B cell (primary cell): ENCODE results near the gene ZFP62. TPM values are rescaled to one million over a fixed set of nuclear protein-coding genes. Genes with fewer than 3 reads are reported as not detected.

Source experiments
- ATAC-seq: fragments of 200-7000 bp; cut with Tn5 transposase; one replicate; pipeline ENCODE4 v1.10.0; 2021; ENCODE audit warnings: low read depth, mild to moderate bottlenecking, moderate number of reproducible peaks, moderate library complexity
- CTCF ChIA-PET: fragments of 350-600 bp; sonication (Branson Sonifier 250); formaldehyde crosslinking; loops from one replicate; lab custom pipeline; 2021; ENCODE audit warnings: antibody characterized with exemption, inconsistent platforms; lab: Charles Lee
- POLR2A ChIA-PET: fragments of 350-600 bp; sonication (Branson Sonifier 250); formaldehyde crosslinking; loops from one replicate; lab custom pipeline; 2021; ENCODE audit warnings: antibody characterized with exemption; lab: Charles Lee
- DNase-seq: peaks from one replicate; pipeline ENCODE4 v3.0.0; 2013
- H2AFZ ChIP-seq: 2 replicates; pipeline ENCODE4 v1.6.1; 2012; ENCODE audit warnings: mild to moderate bottlenecking, low read depth, low read length; ENCODE audit not compliant: insufficient read depth, poor library complexity, severe bottlenecking
- H3K27ac ChIP-seq, 2 donors: 1 replicate in 1 of 2; 2 replicates in 1 of 2; pipeline ENCODE4 v1.5.1; 2012 to 2013; ENCODE audit warnings: low read length in 2 of 2, mild to moderate bottlenecking in 2 of 2, moderate library complexity in 1 of 2
- H3K27me3 ChIP-seq, 4 experiments: fragments of 200-600 bp in 1 of 4; sonication (generic) in 1 of 4; replicated peaks in 1 of 4; 1 replicate in 2 of 4; 2 replicates in 2 of 4; pipeline versions ENCODE4 v1.6.1 to v1.7.0; 2013 to 2016; ENCODE audit warnings: low read length in 3 of 4, mild to moderate bottlenecking in 2 of 4, mixed read lengths in 1 of 4, moderate library complexity in 1 of 4; ENCODE audit not compliant: insufficient read depth in 4 of 4, control insufficient read depth in 3 of 4; ENCODE audit errors: control extremely low read depth in 1 of 4
- H3K36me3 ChIP-seq, 2 experiments: replicated peaks in 1 of 2; 1 replicate in 1 of 2; 2 replicates in 1 of 2; pipeline versions ENCODE4 v1.6.1 to v1.7.1; 2013; ENCODE audit warnings: low read length in 1 of 2; ENCODE audit not compliant: insufficient read depth in 2 of 2, control insufficient read depth in 1 of 2; ENCODE audit errors: control extremely low read depth in 1 of 2, extremely low read depth in 1 of 2
- H3K4me1 ChIP-seq, 2 donors: fragments of 200-600 bp in 1 of 2; sonication (generic) in 1 of 2; 1 replicate in 1 of 2; 2 replicates in 1 of 2; pipeline versions ENCODE4 v1.5.1 to v1.6.1; 2013 to 2017; ENCODE audit warnings: low read length in 2 of 2; ENCODE audit not compliant: control insufficient read depth in 2 of 2, insufficient read depth in 2 of 2
- H3K4me2 ChIP-seq: replicated peaks from 2 replicates; pipeline ENCODE3; 2012; ENCODE audit warnings: mild to moderate bottlenecking, low read depth, low read length; ENCODE audit not compliant: poor library complexity, severe bottlenecking
- H3K4me3 ChIP-seq, 5 experiments: fragments of 200-600 bp in 1 of 5; sonication (generic) in 1 of 5; 1 replicate in 3 of 5; 2 replicates in 2 of 5; pipeline versions ENCODE4 v1.5.1 to v1.7.0; 2011 to 2016; ENCODE audit warnings: low read length in 4 of 5, mild to moderate bottlenecking in 4 of 5, low read depth in 2 of 5, control low read depth in 1 of 5, moderate library complexity in 1 of 5; ENCODE audit not compliant: insufficient read depth in 1 of 5; ENCODE audit errors: control extremely low read depth in 1 of 5, extremely low read depth in 1 of 5
- H3K79me2 ChIP-seq: fragments of 200-600 bp; sonication (generic); one replicate; pipeline ENCODE4 v1.6.0; 2016; ENCODE audit warnings: low read length; ENCODE audit not compliant: control insufficient read depth, insufficient read depth
- H3K9ac ChIP-seq: fragments of 200-600 bp; sonication (generic); 2 replicates; pipeline ENCODE4 v1.6.1; 2017; ENCODE audit warnings: mild to moderate bottlenecking, low read length, moderate library complexity
- H3K9me3 ChIP-seq, 3 donors: one replicate each; pipeline versions ENCODE4 v1.6.1 to v1.7.1; 2013; ENCODE audit warnings: low read length in 2 of 3; ENCODE audit not compliant: control insufficient read depth in 2 of 3, insufficient read depth in 1 of 3; ENCODE audit errors: control extremely low read depth in 1 of 3
- H4K20me1 ChIP-seq: 2 replicates; pipeline ENCODE4 v1.6.0; 2012; ENCODE audit warnings: mild to moderate bottlenecking, low read length; ENCODE audit not compliant: insufficient read depth, control insufficient read depth, poor library complexity, severe bottlenecking
- H3K27ac Mint-ChIP-seq: one replicate; pipeline ENCODE4 v1.8.0; 2021; ENCODE audit warnings: mixed read lengths
- H3K27me3 Mint-ChIP-seq: one replicate; pipeline ENCODE4 v1.8.0; 2021; ENCODE audit warnings: mixed read lengths
- H3K4me1 Mint-ChIP-seq: one replicate; pipeline ENCODE4 v1.8.0; 2021; ENCODE audit warnings: mixed read lengths
- H3K4me3 Mint-ChIP-seq: one replicate; pipeline ENCODE4 v1.8.0; 2021; ENCODE audit warnings: mixed read lengths
- H3K9me3 Mint-ChIP-seq: one replicate; pipeline ENCODE4 v1.8.0; 2022; ENCODE audit warnings: mixed read lengths; ENCODE audit not compliant: insufficient read depth
- EZH2 ChIP-seq: IDR thresholded peaks from 2 replicates; pipeline ENCODE4 v1.6.1; 2012; ENCODE audit warnings: borderline replicate concordance, low read depth, mild to moderate bottlenecking, moderate library complexity, low read length; ENCODE audit not compliant: insufficient read depth, poor library complexity, severe bottlenecking
- WGBS: methylation state at CpG from one replicate; pipeline ENCODE4 v1.1.5; 2013; ENCODE audit warnings: missing lambda C conversion rate; ENCODE audit not compliant: insufficient coverage; 5-methylcytosine and 5-hydroxymethylcytosine counted together
- intact Hi-C: fragments of 100-400 bp; cut with micrococcal nuclease; formaldehyde crosslinking; loops from one replicate; pipeline ENCODE4 v1.10.0; 2022
- polyA plus RNA-seq: library from polyadenylated mRNA; depleted of rRNA; stranded (reverse); fragments of >200 nt; gene quantifications from 2 replicates; pipeline ENCODE4 v1.2.3, GENCODE V29; 2012
- total RNA-seq, 2 donors: library from RNA; stranded (reverse); fragments of 120-200 nt in 1 of 2; gene quantifications; 1 replicate in 1 of 2; 2 replicates in 1 of 2; pipeline versions ENCODE4 v1.2.3 to v1.2.4, GENCODE V29; 2013 to 2022
- TF ChIP-seq, protein P1 (sequence below): fragments of 200-600 bp; IDR thresholded peaks from one replicate; pipeline ENCODE4 v1.8.0; 2022; ENCODE audit warnings: antibody characterized with exemption, mild to moderate bottlenecking

The ZFP62 gene
- total and polyA plus RNA-seq, 2 donors (not counting 1 experiment from before 2014, with no cell fraction given): 19.1 to 61.8 TPM

DNA sequence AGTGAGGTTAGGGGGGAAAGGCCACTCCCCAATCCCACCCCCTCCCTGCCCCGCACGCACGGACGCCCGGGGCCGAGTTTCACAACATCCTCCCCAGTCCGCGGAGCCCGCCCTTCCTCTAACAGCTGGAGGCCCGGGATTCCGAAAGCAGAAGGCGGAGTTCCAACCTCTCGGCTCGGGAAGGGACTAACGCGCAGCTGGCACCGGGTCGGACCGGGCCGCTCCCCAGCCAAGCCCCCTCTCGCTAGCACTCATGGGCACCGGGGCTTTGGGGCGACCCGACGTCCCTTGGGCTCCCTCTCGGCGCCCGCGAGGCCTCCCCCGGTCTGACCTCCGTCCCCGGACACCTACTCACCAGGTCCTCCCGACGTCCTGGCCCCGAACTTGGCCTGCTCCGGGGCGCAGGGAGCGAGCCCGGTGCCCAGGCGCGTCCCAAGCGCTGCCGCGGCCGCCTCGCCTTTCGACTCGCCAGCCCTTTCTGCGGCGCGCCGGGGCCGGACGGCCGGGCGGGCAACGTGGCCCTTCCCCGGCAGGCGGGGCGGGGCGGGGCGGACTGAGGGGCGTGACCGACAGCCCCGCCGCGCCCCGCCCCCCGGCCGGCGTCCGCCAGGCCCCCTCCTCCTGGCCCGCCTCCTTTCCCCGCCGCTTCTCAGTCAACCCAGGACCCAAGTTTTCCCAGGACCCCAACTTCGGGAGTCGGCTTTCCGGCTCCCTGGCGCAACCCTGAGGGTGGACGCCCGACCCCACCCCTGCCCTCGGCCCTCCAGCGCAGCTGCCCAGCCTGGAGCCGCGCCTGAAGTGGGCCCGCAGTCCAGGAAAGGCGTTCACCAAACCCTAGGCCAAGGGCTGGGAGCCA lies 58.5 kb downstream of the ZFP62 start, which contains the start of gene MGAT1:
Gene MGAT1, minus strand, starts transcription at position 482 of the 856 bp plus-strand sequence. CDS start 9,835 bp downstream, outside the sequence.
- Histone ChIP-seq H3K36me3 (peaks cover 6 to 35% of the 10 kb centered on the region in 2 experiments), H3K4me1 (peaks cover 80 to 83% of the 10 kb centered on the region in 2 donors), H3K4me2 (peak within 1 kb of the TSS; percentile 90), H3K9ac (peak within 1 kb of the TSS; percentile 89), H3K9me3 (no peaks in the 10 kb centered on the region), H3K79me2 (peaks cover 60% of the 10 kb centered on the region), H3K4me3 (peak within 1 kb of the TSS; percentile 82 to 96 (median 90)), H3K27ac (peak within 1 kb of the TSS; percentile 81 to 90), H2AFZ (peak within 1 kb of the TSS; percentile 66), H3K27me3 (no peaks in the 10 kb centered on the region), H4K20me1 (peaks cover 50% of the 10 kb centered on the region)
- no peaks in the 10 kb centered on the region for H3K27me3 Mint-ChIP-seq
- WGBS: under 1% methylated on average over 79 of the region's 87 CpGs
- peak within 1 kb of the TSS; percentile 87 for H3K27ac Mint-ChIP-seq
- peak within 1 kb of the TSS; percentile 96 for H3K4me3 Mint-ChIP-seq
- ATAC-seq (peak; percentile 65), DNase-seq (peak; percentile 82)
- ChIA-PET POLR2A (interaction anchor here (0.9 to 2.8 kb wide), 5 partner anchors 8 to 389 kb away, joined by 3 to 56 read pairs (median 7); partner anchors contain the start of gene ZFP62), CTCF (interaction anchor here (1.0 to 3.1 kb wide), 9 partner anchors 14 to 67 kb away, joined by 3 to 14 read pairs (median 5); partner anchors contain the start of gene ZFP62)
- no peaks in the 10 kb centered on the region for H3K9me3 Mint-ChIP-seq
- TF ChIP-seq EZH2: no peak
- TF ChIP-seq, protein P1, sequence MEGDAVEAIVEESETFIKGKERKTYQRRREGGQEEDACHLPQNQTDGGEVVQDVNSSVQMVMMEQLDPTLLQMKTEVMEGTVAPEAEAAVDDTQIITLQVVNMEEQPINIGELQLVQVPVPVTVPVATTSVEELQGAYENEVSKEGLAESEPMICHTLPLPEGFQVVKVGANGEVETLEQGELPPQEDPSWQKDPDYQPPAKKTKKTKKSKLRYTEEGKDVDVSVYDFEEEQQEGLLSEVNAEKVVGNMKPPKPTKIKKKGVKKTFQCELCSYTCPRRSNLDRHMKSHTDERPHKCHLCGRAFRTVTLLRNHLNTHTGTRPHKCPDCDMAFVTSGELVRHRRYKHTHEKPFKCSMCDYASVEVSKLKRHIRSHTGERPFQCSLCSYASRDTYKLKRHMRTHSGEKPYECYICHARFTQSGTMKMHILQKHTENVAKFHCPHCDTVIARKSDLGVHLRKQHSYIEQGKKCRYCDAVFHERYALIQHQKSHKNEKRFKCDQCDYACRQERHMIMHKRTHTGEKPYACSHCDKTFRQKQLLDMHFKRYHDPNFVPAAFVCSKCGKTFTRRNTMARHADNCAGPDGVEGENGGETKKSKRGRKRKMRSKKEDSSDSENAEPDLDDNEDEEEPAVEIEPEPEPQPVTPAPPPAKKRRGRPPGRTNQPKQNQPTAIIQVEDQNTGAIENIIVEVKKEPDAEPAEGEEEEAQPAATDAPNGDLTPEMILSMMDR: no peak
- H3K4me1 Mint-ChIP-seq: peaks cover 84% of the 10 kb centered on the region
- intact Hi-C loops: loop anchor here (1.0 to 5.0 kb wide), 8 partner anchors 8 to 460 kb away; partner anchors contain the start of genes RACK1, TRIM41 and TRIM52
